WTC11 (cell line): ENCODE results near the gene C1QTNF4.

Experiments used
- GABPB1 ChIP-seq: sonication (generic); formaldehyde crosslinking; IDR thresholded peaks from 2 replicates; pipeline ENCODE4 v1.8.1; 2023; ENCODE audit warnings: mild to moderate bottlenecking, missing genetic modification reagents
- TF ChIP-seq, protein P1 (sequence below): fragments of 200-600 bp; IDR thresholded peaks from 2 replicates; pipeline ENCODE4 v1.8.0; 2022; ENCODE audit warnings: antibody characterized with exemption

DNA sequence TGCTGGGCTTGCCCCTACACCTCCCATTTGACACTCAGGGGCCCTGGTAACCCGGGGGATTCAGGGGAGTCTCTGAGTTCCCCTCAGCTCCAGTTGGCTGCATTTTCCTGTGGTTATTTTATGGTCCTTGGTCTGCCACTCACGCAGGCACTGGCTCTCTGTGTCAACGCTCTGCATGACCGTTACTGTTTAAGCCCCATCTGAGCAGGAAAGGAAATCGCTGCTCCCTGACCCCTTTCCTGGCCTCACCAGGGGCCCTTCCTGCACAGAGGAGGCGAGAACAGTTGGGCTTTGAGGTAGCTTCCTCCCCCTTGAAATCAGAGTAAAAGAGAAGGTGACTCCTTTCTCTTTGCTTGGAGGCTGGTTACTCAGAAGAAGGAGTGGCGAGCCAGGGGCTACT, 2.4 kb downstream of the C1QTNF4 start:
- no peak for TF ChIP-seq GABPB1
- TF ChIP-seq, protein P1, sequence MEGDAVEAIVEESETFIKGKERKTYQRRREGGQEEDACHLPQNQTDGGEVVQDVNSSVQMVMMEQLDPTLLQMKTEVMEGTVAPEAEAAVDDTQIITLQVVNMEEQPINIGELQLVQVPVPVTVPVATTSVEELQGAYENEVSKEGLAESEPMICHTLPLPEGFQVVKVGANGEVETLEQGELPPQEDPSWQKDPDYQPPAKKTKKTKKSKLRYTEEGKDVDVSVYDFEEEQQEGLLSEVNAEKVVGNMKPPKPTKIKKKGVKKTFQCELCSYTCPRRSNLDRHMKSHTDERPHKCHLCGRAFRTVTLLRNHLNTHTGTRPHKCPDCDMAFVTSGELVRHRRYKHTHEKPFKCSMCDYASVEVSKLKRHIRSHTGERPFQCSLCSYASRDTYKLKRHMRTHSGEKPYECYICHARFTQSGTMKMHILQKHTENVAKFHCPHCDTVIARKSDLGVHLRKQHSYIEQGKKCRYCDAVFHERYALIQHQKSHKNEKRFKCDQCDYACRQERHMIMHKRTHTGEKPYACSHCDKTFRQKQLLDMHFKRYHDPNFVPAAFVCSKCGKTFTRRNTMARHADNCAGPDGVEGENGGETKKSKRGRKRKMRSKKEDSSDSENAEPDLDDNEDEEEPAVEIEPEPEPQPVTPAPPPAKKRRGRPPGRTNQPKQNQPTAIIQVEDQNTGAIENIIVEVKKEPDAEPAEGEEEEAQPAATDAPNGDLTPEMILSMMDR, result no peak
